ENCODE measurements around the gene UQCR10.

Gene UQCR10

GRCh38 chr22:29767171-29768051, at the start of gene UQCR10:
Gene UQCR10, plus strand, starts transcription at chr22:29767369. Its CDS starts 30 bp downstream, at chr22:29767399.
- peak; percentile 92 for DNase-seq (ENCODE audit: low spot score)

GRCh38 chr22:29717789-29718188, 49.4 kb upstream of the UQCR10 start:
- no peak for DNase-seq (ENCODE audit: low spot score)

- DNase-seq (ENCODE audit: low spot score): no peak
These were observed 47.9 kb upstream of the UQCR10 start for GRCh38 chr22:29718949-29719898.

- DNase-seq (ENCODE audit: low spot score): peak; percentile 68
These were observed 47.1 kb upstream of the UQCR10 start, which contains the start of gene CABP7 for GRCh38 chr22:29719899-29720645. Gene CABP7, plus strand, starts transcription at chr22:29720003. Its CDS starts 422 bp downstream, at chr22:29720425.

- no peak for DNase-seq (ENCODE audit: low spot score)
These were observed 46.3 kb upstream of the UQCR10 start for GRCh38 chr22:29720811-29721323.

GRCh38 chr22:29722151-29722550, 45.0 kb upstream of the UQCR10 start:
- DNase-seq (ENCODE audit: low spot score): no peak

GRCh38 chr22:29722587-29722986, 44.6 kb upstream of the UQCR10 start:
- no peak for DNase-seq (ENCODE audit: low spot score)

- no peak for DNase-seq (ENCODE audit: low spot score)
These were observed 43.4 kb upstream of the UQCR10 start for GRCh38 chr22:29723766-29724165.

GRCh38 chr22:29724843-29725242, 42.3 kb upstream of the UQCR10 start:
- DNase-seq (ENCODE audit: low spot score): no peak

- no peak for DNase-seq (ENCODE audit: low spot score)
These were observed 41.1 kb upstream of the UQCR10 start for GRCh38 chr22:29726106-29726505.

GRCh38 chr22:29726512-29727130, 40.5 kb upstream of the UQCR10 start:
- no peak for DNase-seq (ENCODE audit: low spot score)

GRCh38 chr22:29727131-29727523, 40.0 kb upstream of the UQCR10 start:
- DNase-seq (ENCODE audit: low spot score): peak; percentile 89

- no peak for DNase-seq (ENCODE audit: low spot score)
These were observed 38.0 kb upstream of the UQCR10 start for GRCh38 chr22:29729161-29729560.

GRCh38 chr22:29731058-29731850, 35.9 kb upstream of the UQCR10 start:
- no peak for DNase-seq (ENCODE audit: low spot score)

- DNase-seq (ENCODE audit: low spot score): no peak
These were observed 34.3 kb upstream of the UQCR10 start for GRCh38 chr22:29732883-29733282.

- DNase-seq (ENCODE audit: low spot score): no peak
These were observed 33.6 kb upstream of the UQCR10 start for GRCh38 chr22:29733362-29734201.

- DNase-seq (ENCODE audit: low spot score): no peak
These were observed 32.8 kb upstream of the UQCR10 start for GRCh38 chr22:29734406-29734805.

GRCh38 chr22:29734838-29735237, 32.3 kb upstream of the UQCR10 start:
- peak; percentile 85 for DNase-seq (ENCODE audit: low spot score)

- DNase-seq (ENCODE audit: low spot score): no peak
These were observed 31.8 kb upstream of the UQCR10 start for GRCh38 chr22:29735416-29735815.

All from iPS-NIHi11 (cell line).